ENCODE results near the gene PDE9A. TPM values are rescaled to one million over a fixed set of nuclear protein-coding genes. Genes with fewer than 3 reads are reported as not detected.

The PDE9A gene
- total RNA-seq, 1 experiment from 2014 or later = 31.9 TPM

GRCh38 chr21:42701706-42702456, 48.5 kb downstream of the PDE9A start:
- no peak overlapping the region for H3K23ac ChIP-seq (ENCODE audit: insufficient read length, low read depth, low read length)
- H4K5ac ChIP-seq (ENCODE audit: insufficient read length, low read depth, low read length) = no peak overlapping the region
- no peak overlapping the region for H2BK120ac ChIP-seq (ENCODE audit: low read depth, low read length, poor library complexity, severe bottlenecking)
- no peak overlapping the region for H2BK20ac ChIP-seq (ENCODE audit: low read depth, low read length, poor library complexity, severe bottlenecking)
- H4K91ac ChIP-seq (ENCODE audit: insufficient read length, low read depth, low read length) = no peak overlapping the region
- no peak overlapping the region for H2BK5ac ChIP-seq (ENCODE audit: insufficient read length, low read length)
- H4K8ac ChIP-seq (replicated peaks; ENCODE audit: insufficient read length, low read depth, low read length) = no peak overlapping the region
- no peak overlapping the region for H3K14ac ChIP-seq (ENCODE audit: insufficient read depth, low read length)
- no peaks in the 10 kb centered on the region for H3K4me1 ChIP-seq (ENCODE audit: insufficient read depth, low read length)
- Mint-ChIP-seq H3K27me3 (ENCODE audit: low read depth) (no peaks in the 10 kb centered on the region), H3K4me3 (no peak overlapping the region), H3K36me3 (ENCODE audit: insufficient read depth in 1 of 3, low read depth in 3 of 3) (peaks cover 43 to 57% (median 49%) of the 10 kb centered on the region in 3 experiments), H3K27ac (no peak overlapping the region), H3K4me1 (peaks cover 22 to 26% of the 10 kb centered on the region in 2 experiments), H3K9me3 (peaks cover 6 to 10% of the 10 kb centered on the region in 2 experiments)
- no peaks in the 10 kb centered on the region for H3K79me1 ChIP-seq (ENCODE audit: insufficient read depth, low read depth, low read length, poor library complexity, severe bottlenecking)
- no peak overlapping the region for H2BK12ac ChIP-seq (ENCODE audit: insufficient read length, low read depth, low read length)
- H3K9me3 ChIP-seq (ENCODE audit: control insufficient read depth, low read depth, low read length) = no peaks in the 10 kb centered on the region
- no peak overlapping the region for H3K27ac ChIP-seq (ENCODE audit: insufficient read length, low read depth, low read length)
- H2BK15ac ChIP-seq (ENCODE audit: low read depth, low read length) = no peak overlapping the region
- no peak for DNase-seq
- H2AK5ac ChIP-seq (ENCODE audit: insufficient read length, low read length) = no peak overlapping the region
- no peak overlapping the region for H3K56ac ChIP-seq (ENCODE audit: insufficient read length, low read depth, low read length)
- no peak overlapping the region for H3T11ph ChIP-seq (ENCODE audit: low read length)
- WGBS (ENCODE audit: extremely low coverage, insufficient read length, low lambda C conversion rate) = 100% methylated on average over 1 of the region's 7 CpGs
- no peaks in the 10 kb centered on the region for H3K79me2 ChIP-seq (ENCODE audit: insufficient read depth, low read length)
- no peak overlapping the region for H3K18ac ChIP-seq (ENCODE audit: insufficient read length, low read depth, low read length)
- H3K23me2 ChIP-seq (ENCODE audit: insufficient read length, low read depth, low read length, poor library complexity, severe bottlenecking) = no peaks in the 10 kb centered on the region
- H2AFZ ChIP-seq (ENCODE audit: low read length) = no peak overlapping the region
- no peak overlapping the region for H3K4me2 ChIP-seq (ENCODE audit: insufficient read depth, insufficient read length, low read length)
- no peak overlapping the region for H3K9ac ChIP-seq (ENCODE audit: extremely low read depth, insufficient read length, low read length)
- no peaks in the 10 kb centered on the region for H3K27me3 ChIP-seq (ENCODE audit: insufficient read depth, low read length)
- no peak for TF ChIP-seq CTCF (conservative IDR thresholded peaks at IDR 0.05)
- H3K4ac ChIP-seq (ENCODE audit: low read depth, low read length) = no peak overlapping the region
- H4K20me1 ChIP-seq (ENCODE audit: control insufficient read depth, insufficient read depth, insufficient read length) = no peaks in the 10 kb centered on the region
